ENCODE results near the gene NOL4.

NOL4 gene

DNA sequence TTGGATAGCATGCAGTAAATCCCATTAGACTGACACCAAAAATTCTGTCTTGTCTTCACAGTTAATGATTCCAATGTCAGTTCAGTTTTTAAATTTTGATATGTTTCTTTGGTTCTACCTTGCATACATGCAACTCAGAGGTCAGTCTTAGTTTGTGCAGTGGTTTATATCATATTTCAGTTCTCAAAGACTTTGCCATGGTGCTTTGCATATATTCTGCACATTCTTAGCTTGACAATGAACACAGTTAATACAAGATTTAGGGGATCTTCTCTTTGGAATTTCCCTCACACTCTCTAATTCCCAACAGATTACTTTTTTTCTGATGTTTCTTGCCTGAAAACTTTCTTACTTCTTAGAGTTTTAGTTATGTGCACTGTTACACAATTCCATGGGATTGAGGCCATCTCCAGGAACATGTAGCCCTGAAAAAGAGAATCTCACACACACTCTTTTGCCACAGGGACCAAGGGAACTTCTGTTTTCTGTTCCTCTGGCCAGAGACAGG lies 17.3 kb downstream of the NOL4 start:
- no peaks in the 10 kb centered on the region for H3K4me1 ChIP-seq
- H3K27me3 ChIP-seq: no peaks in the 10 kb centered on the region
- H3K36me3 ChIP-seq: no peaks in the 10 kb centered on the region
- H3K27ac ChIP-seq: no peak overlapping the region
- no peaks in the 10 kb centered on the region for H3K9me3 ChIP-seq
- no peak for TF ChIP-seq CTCF (IDR thresholded peaks at IDR 0.05)
- H3K4me3 ChIP-seq: no peak overlapping the region
- intact Hi-C loops (cut with DNase I; ENCODE audit: low total_unique reads): no loop called here
- no peak for DNase-seq

DNA sequence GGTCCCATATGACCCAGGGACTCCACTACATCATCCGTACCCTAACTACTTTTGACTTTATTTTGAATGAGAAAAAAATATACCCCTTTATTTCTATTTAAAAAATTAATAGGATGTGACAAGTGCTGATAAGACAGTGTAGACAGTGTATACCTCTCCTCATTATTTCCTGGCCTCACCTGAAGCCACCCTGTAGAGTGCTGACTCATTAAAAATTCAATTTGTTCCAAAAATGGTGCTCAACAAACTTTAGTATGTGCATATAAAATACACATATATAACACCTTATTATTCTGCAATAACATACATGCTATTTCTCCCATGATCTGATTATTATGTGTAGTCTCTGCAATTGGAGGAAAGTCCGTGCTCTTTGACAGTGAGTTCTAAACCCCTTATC lies 20.8 kb downstream of the NOL4 start:
- no peaks in the 10 kb centered on the region for H3K9me3 ChIP-seq
- no peaks in the 10 kb centered on the region for H3K36me3 ChIP-seq
- no peaks in the 10 kb centered on the region for H3K4me1 ChIP-seq
- TF ChIP-seq CTCF (IDR thresholded peaks at IDR 0.05): no peak
- no peak for DNase-seq
- intact Hi-C loops (cut with DNase I; ENCODE audit: low total_unique reads): no loop called here
- no peaks in the 10 kb centered on the region for H3K27me3 ChIP-seq
- H3K27ac ChIP-seq: no peak overlapping the region
- H3K4me3 ChIP-seq: no peak overlapping the region

- intact Hi-C loops (cut with DNase I; ENCODE audit: low total_unique reads): no loop called here
- no peaks in the 10 kb centered on the region for H3K4me1 ChIP-seq
- no peak overlapping the region for H3K4me3 ChIP-seq
- no peak overlapping the region for H3K27ac ChIP-seq
- no peaks in the 10 kb centered on the region for H3K36me3 ChIP-seq
- peaks cover 0 to 3% (median 0%) of the 10 kb centered on the region in 3 donors for H3K9me3 ChIP-seq
- no peak for DNase-seq
- no peaks in the 10 kb centered on the region for H3K27me3 ChIP-seq
- TF ChIP-seq CTCF (IDR thresholded peaks at IDR 0.05): no peak
These were observed 28.5 kb downstream of the NOL4 start for GRCh38 chr18:34196256-34196655.

DNA sequence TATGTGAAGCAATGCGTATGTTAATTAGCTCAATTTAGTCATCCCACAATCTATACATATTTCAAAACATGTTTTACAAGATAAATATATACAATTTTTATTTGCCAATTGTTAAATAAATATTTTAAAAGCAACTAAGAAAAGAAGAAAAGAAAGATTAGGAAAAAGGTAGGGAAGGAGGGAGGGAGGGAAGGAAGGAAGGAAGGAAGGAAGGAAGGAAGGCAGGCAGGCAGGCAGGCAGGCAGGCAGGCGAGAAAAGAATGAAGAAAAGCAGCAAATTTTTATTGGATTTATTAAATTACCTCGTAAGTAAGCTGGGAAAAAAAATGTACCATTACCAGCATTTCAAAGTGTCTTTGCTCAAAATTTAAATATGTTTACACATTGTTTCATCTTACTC lies 30.5 kb downstream of the NOL4 start:
- Histone ChIP-seq H3K27ac (no peak overlapping the region), H3K27me3 (no peaks in the 10 kb centered on the region), H3K36me3 (no peaks in the 10 kb centered on the region), H3K4me1 (no peaks in the 10 kb centered on the region), H3K9me3 (peaks cover 0 to 3% (median 0%) of the 10 kb centered on the region in 3 donors), H3K4me3 (no peak overlapping the region)
- intact Hi-C loops (cut with DNase I; ENCODE audit: low total_unique reads): no loop called here
- TF ChIP-seq CTCF (IDR thresholded peaks at IDR 0.05): no peak
- DNase-seq: no peak

DNA sequence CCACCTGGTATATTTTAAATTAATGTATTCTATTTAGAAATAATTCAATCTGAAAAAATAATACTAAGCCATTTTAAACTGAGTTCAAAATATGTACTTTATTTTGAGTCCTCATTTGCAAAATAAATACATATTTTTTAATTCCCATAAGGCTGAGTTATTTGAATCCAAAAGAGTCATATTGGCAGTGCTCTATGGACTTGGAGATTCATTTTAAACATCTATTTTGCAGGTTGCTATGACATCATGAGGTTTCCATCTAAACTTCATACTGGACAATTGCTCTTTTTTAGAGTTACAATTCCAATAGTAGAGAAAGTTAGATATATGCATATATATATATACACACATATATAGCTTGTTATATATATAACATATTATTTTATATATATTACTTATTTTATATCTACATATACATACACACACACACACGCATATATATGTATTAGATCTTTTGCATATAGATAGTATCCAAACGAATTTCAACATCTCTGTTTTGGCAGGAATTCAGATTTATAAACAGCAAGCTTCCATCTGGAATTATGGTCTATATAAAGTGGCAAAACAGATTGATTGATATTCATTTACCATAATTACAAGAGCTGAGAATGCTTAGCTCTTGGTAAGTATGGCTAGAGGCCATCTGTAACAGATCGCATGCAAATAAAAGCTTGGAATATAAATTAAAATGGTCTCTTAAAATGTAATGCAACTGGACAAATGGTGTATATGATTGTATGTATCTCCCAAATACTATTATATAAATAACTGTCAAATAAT lies 34.9 kb downstream of the NOL4 start:
- H3K36me3 ChIP-seq: no peaks in the 10 kb centered on the region
- DNase-seq: no peak
- TF ChIP-seq CTCF (IDR thresholded peaks at IDR 0.05): no peak
- H3K9me3 ChIP-seq: peaks cover 0 to 3% (median 0%) of the 10 kb centered on the region in 3 donors
- no peak overlapping the region for H3K27ac ChIP-seq
- H3K27me3 ChIP-seq: no peaks in the 10 kb centered on the region
- intact Hi-C loops (cut with DNase I; ENCODE audit: low total_unique reads): no loop called here
- no peak overlapping the region for H3K4me3 ChIP-seq
- H3K4me1 ChIP-seq: no peaks in the 10 kb centered on the region

Measured in tibial artery (tissue), 4 donors.